Urinary bladder (tissue), 4 donors: ENCODE measurements around the gene LIN28A. TPM values are rescaled to one million over a fixed set of nuclear protein-coding genes. Genes with fewer than 3 reads are reported as not detected.

Source experiments
- DNase-seq: peaks from one replicate; pipeline ENCODE4 v3.0.0-alpha.2; 2015; ENCODE audit errors: extremely low spot score
- H3K27ac ChIP-seq: one replicate; pipeline ENCODE4 v1.5.1; 2013; ENCODE audit warnings: low read depth, mild to moderate bottlenecking, moderate library complexity
- H3K36me3 ChIP-seq: one replicate; pipeline ENCODE4 v1.6.1; 2013; ENCODE audit warnings: mild to moderate bottlenecking, moderate library complexity; ENCODE audit not compliant: insufficient read depth
- H3K4me1 ChIP-seq: one replicate; pipeline ENCODE4 v1.6.1; 2013; ENCODE audit warnings: mild to moderate bottlenecking, moderate library complexity; ENCODE audit not compliant: insufficient read depth
- H3K4me3 ChIP-seq: one replicate; pipeline ENCODE4 v1.5.1; 2013; ENCODE audit warnings: low read depth, low read length
- WGBS: extraction: QIAGEN DNeasy Blood & Tissue Kit; methylation state at CpG from one replicate; pipeline ENCODE4 v1.1.7; 2013; 5-methylcytosine and 5-hydroxymethylcytosine counted together
- polyA plus RNA-seq: library from polyadenylated mRNA; stranded (reverse); fragments of 200-250 nt; gene quantifications from one replicate; pipeline ENCODE4 v1.2.3, GENCODE V29; 2013
- total RNA-seq: library from RNA; depleted of rRNA; stranded (reverse); fragments of >200 nt; gene quantifications from one replicate; pipeline ENCODE4 v1.2.3, GENCODE V29; 2014
- donor health status: healthy with polysubstance abuse.
- donor health status: healthy.

The LIN28A gene
- total and polyA plus RNA-seq, 2 donors, result not detected

DNA sequence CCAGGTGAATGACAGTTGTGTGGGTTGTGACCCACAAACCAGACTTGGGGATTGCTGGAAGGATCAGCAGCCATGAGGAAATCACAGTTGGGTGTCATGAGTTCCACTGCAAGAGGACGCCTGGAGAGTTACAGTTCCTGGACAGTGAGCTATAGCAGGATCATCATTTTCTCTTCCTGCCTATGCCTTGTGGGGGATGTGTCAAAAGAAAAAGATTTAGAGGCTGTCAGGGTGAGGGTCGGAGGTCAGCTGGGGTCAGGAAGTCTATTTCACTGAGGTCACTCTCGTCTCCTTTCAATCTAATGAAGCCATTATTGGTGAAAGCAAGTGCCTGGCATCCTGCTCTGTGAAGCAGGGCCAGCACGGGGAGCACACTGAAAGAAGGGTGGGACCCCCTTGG is 7.0 kb upstream of the LIN28A start:
- Histone ChIP-seq H3K36me3 (no peaks in the 10 kb centered on the region), H3K4me1 (no peaks in the 10 kb centered on the region), H3K4me3 (no peak overlapping the region), H3K27ac (no peak overlapping the region)
- WGBS, result 21% methylated on average over 4 of the region's 4 CpGs
- DNase-seq, result no peak

DNA sequence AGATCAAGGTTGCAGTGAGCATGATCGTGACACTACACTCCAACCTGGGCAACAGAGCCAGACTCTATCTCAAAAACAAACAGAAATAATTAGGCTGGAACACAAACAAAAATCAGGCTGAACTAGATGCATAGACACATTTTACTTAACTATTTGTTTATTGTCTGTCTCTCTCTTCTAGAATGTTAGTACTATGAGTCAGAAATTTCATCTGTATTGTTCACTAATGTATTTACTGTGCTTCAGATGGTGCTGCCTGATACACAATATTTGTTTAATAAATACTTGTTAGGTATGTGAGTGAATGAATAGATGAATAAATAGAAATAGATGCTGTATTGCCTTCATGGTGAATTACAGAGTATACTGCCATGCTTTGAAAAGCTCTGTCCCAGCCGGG is 6.0 kb upstream of the LIN28A start:
- Histone ChIP-seq H3K36me3 (no peaks in the 10 kb centered on the region), H3K27ac (no peak overlapping the region), H3K4me1 (no peaks in the 10 kb centered on the region), H3K4me3 (no peak overlapping the region)
- no peak for DNase-seq
- WGBS, result 76% methylated on average over 2 of the region's 2 CpGs

DNA sequence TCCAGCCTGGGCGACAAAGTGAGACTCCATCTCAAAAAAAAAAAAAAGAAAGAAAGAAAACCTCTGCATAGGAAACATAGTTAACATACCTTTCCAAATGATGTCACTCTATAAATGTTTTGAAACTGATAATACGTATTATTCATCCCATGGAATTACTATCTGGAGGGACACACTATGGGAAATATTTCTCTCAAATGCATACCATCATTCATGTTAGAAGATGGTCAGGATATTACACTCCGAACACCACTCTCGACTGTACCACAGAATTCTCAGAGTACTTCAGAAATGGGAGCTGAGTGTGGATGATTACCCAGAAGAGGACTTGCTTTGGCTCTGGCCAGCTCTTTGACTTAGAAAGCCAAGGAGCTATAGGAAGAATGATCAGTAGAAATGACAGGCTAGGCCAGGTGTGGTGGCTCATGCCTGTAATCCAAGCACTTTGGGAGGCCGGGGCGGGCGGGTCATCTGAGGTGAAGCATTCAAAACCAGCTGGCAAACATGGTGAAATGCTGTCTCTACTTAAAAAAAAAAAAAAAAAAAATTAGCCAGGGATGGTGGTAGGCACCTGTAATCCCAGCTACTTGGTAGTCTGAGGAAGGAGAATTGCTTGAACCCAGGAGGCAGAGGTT is 5.2 kb upstream of the LIN28A start:
- Histone ChIP-seq H3K27ac (no peak overlapping the region), H3K4me1 (no peaks in the 10 kb centered on the region), H3K4me3 (no peak overlapping the region), H3K36me3 (no peaks in the 10 kb centered on the region)
- 66% methylated on average over 7 of the region's 7 CpGs for WGBS
- no peak for DNase-seq

DNA sequence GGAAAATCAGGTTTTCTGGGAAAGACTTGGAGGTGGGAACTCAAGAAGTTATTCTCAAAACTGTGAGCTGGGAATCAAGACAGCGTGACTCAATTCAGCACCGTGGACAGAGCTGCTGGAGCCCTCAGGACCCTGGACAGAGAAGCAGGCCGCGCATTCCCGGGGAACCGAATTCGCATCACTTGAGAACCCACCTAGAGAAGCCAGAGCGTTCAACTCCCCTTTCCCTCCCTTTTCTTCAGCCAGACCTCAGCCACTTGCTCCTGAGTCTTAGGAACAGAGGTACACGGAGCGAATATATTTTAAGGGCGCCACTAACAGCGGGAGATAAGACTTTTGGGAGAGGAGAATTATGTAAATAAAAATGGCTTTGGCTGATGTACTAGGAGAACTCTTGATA is 2.0 kb upstream of the LIN28A start:
- WGBS, result under 1% methylated on average over 12 of the region's 12 CpGs
- Histone ChIP-seq H3K4me1 (no peaks in the 10 kb centered on the region), H3K36me3 (no peaks in the 10 kb centered on the region), H3K4me3 (no peak overlapping the region), H3K27ac (no peak overlapping the region)
- DNase-seq, result peak; percentile 62

DNA sequence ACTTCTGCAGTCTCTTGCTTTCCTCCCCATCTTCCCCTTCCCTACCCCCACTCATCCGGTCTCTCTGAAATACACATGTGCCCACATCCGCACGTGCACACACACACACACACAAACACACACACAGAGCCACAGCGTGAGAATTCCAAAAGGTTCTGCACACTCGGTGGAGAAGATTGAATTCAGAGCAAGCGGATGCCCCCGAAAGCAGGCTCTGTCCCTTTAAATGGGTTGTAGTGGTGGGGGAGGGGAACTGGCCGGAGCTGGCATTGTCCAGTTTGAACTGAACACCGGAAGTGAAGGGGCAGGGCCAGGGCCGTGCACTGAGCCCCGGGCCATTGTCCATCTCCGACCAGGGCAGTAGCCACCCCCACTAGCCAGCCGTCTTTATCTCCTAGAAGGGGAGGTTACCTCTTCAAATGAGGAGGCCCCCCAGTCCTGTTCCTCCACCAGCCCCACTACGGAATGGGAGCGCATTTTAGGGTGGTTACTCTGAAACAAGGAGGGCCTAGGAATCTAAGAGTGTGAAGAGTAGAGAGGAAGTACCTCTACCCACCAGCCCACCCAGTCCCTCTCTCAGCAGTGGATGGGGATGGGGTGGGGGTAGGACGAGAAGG is 1.3 kb upstream of the LIN28A start:
- no peaks in the 10 kb centered on the region for H3K4me1 ChIP-seq
- DNase-seq, result no peak
- no peak overlapping the region for H3K4me3 ChIP-seq
- no peaks in the 10 kb centered on the region for H3K36me3 ChIP-seq
- no peak overlapping the region for H3K27ac ChIP-seq
- 2% methylated on average over 16 of the region's 16 CpGs for WGBS

DNA sequence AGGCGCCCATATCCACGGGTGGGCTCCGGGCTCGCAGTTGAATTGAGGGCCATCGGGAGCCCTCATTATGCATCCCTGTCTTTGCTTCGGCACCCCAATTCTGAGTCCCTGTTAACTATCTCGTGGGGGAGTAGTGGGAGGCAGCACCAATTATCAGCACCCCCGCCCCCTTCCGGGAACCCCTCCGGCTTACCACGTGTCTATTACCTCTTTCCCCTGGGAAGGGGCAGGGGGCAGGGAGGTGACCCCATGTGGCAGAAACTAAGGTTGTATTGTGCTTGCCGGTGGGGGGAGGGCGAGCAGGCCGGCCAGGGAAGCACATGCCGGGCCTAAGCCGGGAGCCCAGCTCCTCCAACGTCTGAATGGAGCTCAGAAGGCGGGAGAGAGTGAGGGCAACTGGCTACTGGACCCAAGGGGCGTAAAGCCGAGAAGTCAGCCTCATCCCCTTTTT is 1.0 kb downstream of the LIN28A start:
- 9% methylated on average over 20 of the region's 20 CpGs for WGBS
- no peak for DNase-seq

DNA sequence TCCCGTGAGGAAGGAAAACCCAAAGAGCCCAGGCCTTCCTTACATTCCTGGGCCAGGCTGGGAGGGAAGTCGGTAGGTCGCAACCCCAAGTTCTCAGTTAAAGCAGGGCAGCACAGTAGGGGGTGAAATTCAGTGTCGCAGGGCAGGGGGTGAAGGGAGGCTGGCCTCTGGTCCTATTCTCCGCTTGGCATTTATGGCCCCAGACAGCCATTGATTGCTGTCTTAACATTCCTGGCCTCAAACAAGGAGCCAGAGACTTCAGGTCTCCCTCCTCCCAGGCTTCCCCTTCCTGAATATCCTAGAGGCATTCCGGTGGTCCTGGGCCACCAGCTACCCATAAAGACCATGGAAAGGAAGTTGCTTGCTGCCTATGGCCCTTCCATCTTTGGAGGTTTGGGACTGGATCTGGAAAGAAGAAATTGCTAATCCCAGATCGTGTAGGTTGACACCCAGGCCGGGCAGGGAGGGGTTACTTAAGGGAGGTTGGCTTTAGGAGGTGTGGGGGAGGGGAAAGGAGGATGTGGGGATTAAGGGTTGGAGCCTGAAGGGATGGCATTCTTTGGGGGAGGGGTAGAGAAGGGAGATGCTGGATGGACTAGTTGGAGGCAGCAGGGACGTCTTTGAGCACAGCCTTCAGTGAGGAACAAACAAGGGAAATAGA is 1.7 kb downstream of the LIN28A start:
- 12% methylated on average over 9 of the region's 9 CpGs for WGBS

More for the DNA sequence above, 1.0 kb downstream of the LIN28A start:
- Histone ChIP-seq H3K4me3 (no peak overlapping the region), H3K4me1 (no peaks in the 10 kb centered on the region), H3K27ac (no peak overlapping the region), H3K36me3 (no peaks in the 10 kb centered on the region)

GRCh38 chr1:26413031-26413430 is 2.4 kb downstream of the LIN28A start:
- no peaks in the 10 kb centered on the region for H3K4me1 ChIP-seq
- no peak overlapping the region for H3K4me3 ChIP-seq
- WGBS, result 2% methylated on average over 1 of the region's 1 CpG
- DNase-seq, result no peak
- H3K27ac ChIP-seq, result no peak overlapping the region
- no peaks in the 10 kb centered on the region for H3K36me3 ChIP-seq

More for the DNA sequence above, 1.7 kb downstream of the LIN28A start:
- H3K4me1 ChIP-seq, result no peaks in the 10 kb centered on the region
- DNase-seq, result no peak
- H3K27ac ChIP-seq, result no peak overlapping the region
- H3K36me3 ChIP-seq, result no peaks in the 10 kb centered on the region
- H3K4me3 ChIP-seq, result no peak overlapping the region

DNA sequence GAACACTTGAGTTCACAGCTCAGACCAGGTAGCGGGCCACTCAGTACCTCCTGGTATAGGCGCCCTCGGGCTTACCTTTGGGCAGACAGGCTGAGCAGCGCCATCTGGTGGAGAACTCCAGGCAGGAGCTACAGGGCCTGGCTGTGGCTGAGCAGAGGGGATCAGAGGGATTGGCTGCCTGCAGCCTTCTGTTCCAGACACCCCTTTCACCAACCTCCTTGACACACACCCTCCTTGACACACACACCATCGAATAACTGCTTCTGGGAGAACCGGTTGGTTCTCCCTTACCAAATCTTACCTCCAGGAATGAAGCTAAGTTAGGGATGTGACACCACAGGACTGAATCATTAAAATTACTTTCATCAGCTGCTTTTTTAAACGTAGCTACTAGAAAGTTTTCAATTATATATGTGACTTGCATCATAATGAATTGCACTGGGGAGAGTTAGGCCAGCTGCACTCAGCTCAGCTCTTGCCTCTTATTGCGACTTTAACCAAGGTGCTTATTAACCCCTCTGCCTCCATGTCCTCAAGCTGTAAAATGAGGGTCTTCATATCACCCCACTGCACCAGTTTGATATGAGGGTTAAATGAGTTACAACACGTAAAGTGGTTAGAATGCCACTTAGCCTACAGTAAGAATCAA is 6.6 kb downstream of the LIN28A start:
- peak; percentile 7 for DNase-seq
- WGBS, result 19% methylated on average over 9 of the region's 9 CpGs

DNA sequence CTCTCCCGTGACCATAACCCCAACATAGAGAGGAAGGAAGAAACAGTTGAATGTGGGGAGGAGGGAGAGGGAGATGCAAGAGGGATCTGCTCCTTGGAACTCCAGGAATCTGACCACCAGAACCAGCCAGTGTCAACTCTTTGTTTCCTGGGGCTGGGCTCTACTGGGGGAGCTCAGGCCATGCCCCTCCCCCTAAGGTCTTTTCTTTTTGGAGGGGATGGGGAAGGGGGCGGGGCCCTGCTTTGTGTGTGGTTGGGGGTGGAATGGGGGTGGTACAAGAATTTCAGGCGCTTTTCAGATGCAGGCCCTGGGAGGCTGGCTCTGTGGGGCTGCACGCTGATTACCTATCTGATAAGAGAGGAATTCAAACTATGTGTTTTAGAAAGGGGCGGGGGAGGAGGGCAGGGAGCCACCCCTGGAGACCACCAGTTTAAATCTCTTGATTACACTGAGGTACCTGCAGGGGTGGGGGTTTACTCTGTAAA is 8.3 kb downstream of the LIN28A start:
- DNase-seq, result no peak
- no peaks in the 10 kb centered on the region for H3K4me1 ChIP-seq
- no peak overlapping the region for H3K27ac ChIP-seq
- no peak overlapping the region for H3K4me3 ChIP-seq
- no peaks in the 10 kb centered on the region for H3K36me3 ChIP-seq
- 20% methylated on average over 5 of the region's 5 CpGs for WGBS

More for the DNA sequence above, 6.6 kb downstream of the LIN28A start:
- no peak overlapping the region for H3K4me3 ChIP-seq
- H3K36me3 ChIP-seq, result no peaks in the 10 kb centered on the region
- no peak overlapping the region for H3K27ac ChIP-seq
- H3K4me1 ChIP-seq, result no peaks in the 10 kb centered on the region

DNA sequence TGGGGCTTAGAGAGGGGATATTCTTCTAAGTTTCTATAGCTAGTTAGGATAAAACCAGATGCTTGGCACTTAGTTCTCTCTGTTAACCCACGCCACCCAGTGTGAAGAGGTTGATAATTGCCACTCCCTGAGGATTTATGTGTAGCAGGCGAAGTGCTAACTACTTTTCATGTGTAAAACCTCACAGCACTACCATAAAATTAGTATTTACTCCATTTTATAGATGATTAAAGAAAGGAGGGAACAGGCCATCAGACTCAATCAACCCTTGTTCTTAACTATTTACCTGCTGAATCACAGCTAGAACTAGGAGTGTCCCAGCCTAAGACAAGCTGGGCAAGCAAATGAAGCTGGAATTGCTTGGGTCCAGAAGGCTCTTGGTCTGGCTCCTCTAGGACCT is 8.9 kb downstream of the LIN28A start:
- WGBS, result 66% methylated on average over 2 of the region's 2 CpGs
- DNase-seq, result no peak
- Histone ChIP-seq H3K4me3 (no peak overlapping the region), H3K36me3 (no peaks in the 10 kb centered on the region), H3K27ac (no peak overlapping the region), H3K4me1 (no peaks in the 10 kb centered on the region)

DNA sequence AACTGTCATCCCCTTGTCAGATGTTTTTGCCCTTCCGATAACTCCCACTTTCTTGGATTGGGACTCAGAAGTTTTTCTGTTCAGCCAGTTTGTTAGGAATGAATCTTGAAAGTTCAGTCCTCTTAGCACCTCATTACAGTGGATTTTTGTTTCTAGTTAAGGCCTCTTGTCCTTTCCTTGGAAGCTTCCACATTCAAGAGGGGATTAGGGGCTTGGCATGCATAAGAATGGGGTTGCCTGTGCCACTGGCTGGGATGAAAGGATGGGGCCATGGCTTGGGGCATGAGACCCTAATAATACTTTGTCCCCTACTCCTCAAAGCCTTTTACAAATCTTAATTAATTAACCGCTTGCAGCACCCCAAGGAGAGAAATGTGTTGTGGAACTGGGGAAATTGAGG is 19.1 kb downstream of the LIN28A start:
- Histone ChIP-seq H3K4me3 (no peak overlapping the region), H3K27ac (no peak overlapping the region), H3K36me3 (no peaks in the 10 kb centered on the region), H3K4me1 (peaks cover 4% of the 10 kb centered on the region)
- no peak for DNase-seq
- 73% methylated on average over 2 of the region's 2 CpGs for WGBS

- peak within 1 kb of the TSS; percentile 65 for H3K27ac ChIP-seq
- WGBS, result under 1% methylated on average over 45 of the region's 45 CpGs
- H3K4me3 ChIP-seq, result peak within 1 kb of the TSS; percentile 49
- peaks cover 3% of the 10 kb centered on the region for H3K36me3 ChIP-seq
- H3K4me1 ChIP-seq, result peaks cover 4% of the 10 kb centered on the region
- peak; percentile 95 for DNase-seq
Observed at GRCh38 chr1:26431979-26432695, 21.5 kb downstream of the LIN28A start, which contains the start of gene DHDDS. Gene DHDDS (plus strand): TSS chr1:26432321. CDS start chr1:26432946, 625 bp downstream.
